ENCODE measurements around the gene PSTPIP1. TPM values are rescaled to one million over a fixed set of nuclear protein-coding genes. Genes with fewer than 3 reads are reported as not detected.

Gene PSTPIP1
- total and polyA plus RNA-seq, 2 of the 13 experiments (the other 11 are each of a cell fraction or from before 2014, with no cell fraction given): 4.4 to 8.7 TPM

- Histone ChIP-seq H2AFZ (ENCODE audit: low read length) (no peak overlapping the region), H3K9ac (ENCODE audit: insufficient read depth, low read depth, low read length) (no peak overlapping the region), H3K79me2 (ENCODE audit: insufficient read depth, low read length) (no peaks in the 10 kb centered on the region), H3K4me2 (ENCODE audit: low read depth, low read length) (no peak overlapping the region), H3K36me3 (replicated peaks in 1 of 2; ENCODE audit: control insufficient read depth in 1 of 2, insufficient read depth in 2 of 2, low read length in 2 of 2) (no peaks in the 10 kb centered on the region), H3K27me3 (ENCODE audit: control insufficient read depth in 1 of 2, insufficient read depth in 2 of 2, low read length in 2 of 2) (peaks cover 3 to 22% of the 10 kb centered on the region in 2 experiments; a peak in 3 of 5 replicates), H3K4me3 (replicated peaks in 1 of 3; ENCODE audit: insufficient read depth in 1 of 3, low read depth in 2 of 3, low read length in 3 of 3) (no peak overlapping the region), H4K20me1 (ENCODE audit: insufficient read depth, low read length) (no peaks in the 10 kb centered on the region), H3K27ac (ENCODE audit: extremely low read length, insufficient read depth, low read length) (no peak overlapping the region), H3K9me3 (ENCODE audit: low read length) (no peaks in the 10 kb centered on the region), H3K4me1 (ENCODE audit: insufficient read depth, low read length) (0 out of 2 replicates have a peak, but pooled peaks cover 7% of the 10 kb centered on the region)
- DNase-seq (ENCODE audit: low spot score): no peak
- FAIRE-seq: no peak
- BruUV-seq (replicated peaks): no TSS peak
- no peak for ATAC-seq
- POLR2A ChIA-PET: no interaction called here
- CTCF ChIA-PET (ENCODE audit: low intra/inter-chr PET ratio, low total read pairs): no interaction called here
- 8% methylated on average over 4 of the region's 4 CpGs for WGBS (ENCODE audit: low lambda C conversion rate)
- intact Hi-C loops (cut with micrococcal nuclease; ENCODE audit: unreplicated experiment): no loop called here
- in situ Hi-C loops (cut with HindIII; ENCODE audit: extremely low pct_ligation_motif_present, low pct_unique_long_range_greater_than_20kb): no loop called here
- TF ChIP-seq ZNF468 (CRISPR knock-in tag; IDR thresholded peaks at IDR 0.05): no peak
- no peak for TF ChIP-seq TOPORS (CRISPR knock-in tag; IDR thresholded peaks at IDR 0.05)
- TF ChIP-seq ZNF772 (CRISPR knock-in tag; IDR thresholded peaks at IDR 0.05): no peak
- no peak for TF ChIP-seq ATF3 (CRISPR knock-in tag; IDR thresholded peaks at IDR 0.05)
- no peak for TF ChIP-seq ZFP62 (CRISPR knock-in tag; IDR thresholded peaks at IDR 0.05)
- no peak for TF ChIP-seq ZBTB38 (CRISPR knock-in tag; IDR thresholded peaks at IDR 0.05)
- no peak for TF ChIP-seq ZNF276 (CRISPR knock-in tag; IDR thresholded peaks at IDR 0.05; ENCODE audit: low read depth)
- TF ChIP-seq, protein P1, sequence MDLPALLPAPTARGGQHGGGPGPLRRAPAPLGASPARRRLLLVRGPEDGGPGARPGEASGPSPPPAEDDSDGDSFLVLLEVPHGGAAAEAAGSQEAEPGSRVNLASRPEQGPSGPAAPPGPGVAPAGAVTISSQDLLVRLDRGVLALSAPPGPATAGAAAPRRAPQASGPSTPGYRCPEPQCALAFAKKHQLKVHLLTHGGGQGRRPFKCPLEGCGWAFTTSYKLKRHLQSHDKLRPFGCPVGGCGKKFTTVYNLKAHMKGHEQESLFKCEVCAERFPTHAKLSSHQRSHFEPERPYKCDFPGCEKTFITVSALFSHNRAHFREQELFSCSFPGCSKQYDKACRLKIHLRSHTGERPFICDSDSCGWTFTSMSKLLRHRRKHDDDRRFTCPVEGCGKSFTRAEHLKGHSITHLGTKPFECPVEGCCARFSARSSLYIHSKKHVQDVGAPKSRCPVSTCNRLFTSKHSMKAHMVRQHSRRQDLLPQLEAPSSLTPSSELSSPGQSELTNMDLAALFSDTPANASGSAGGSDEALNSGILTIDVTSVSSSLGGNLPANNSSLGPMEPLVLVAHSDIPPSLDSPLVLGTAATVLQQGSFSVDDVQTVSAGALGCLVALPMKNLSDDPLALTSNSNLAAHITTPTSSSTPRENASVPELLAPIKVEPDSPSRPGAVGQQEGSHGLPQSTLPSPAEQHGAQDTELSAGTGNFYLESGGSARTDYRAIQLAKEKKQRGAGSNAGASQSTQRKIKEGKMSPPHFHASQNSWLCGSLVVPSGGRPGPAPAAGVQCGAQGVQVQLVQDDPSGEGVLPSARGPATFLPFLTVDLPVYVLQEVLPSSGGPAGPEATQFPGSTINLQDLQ (CRISPR knock-in tag; IDR thresholded peaks at IDR 0.05): no peak
- no peak for TF ChIP-seq ZNF441 (CRISPR knock-in tag; IDR thresholded peaks at IDR 0.05; ENCODE audit: borderline replicate concordance)
- TF ChIP-seq ZNF710 (CRISPR knock-in tag; IDR thresholded peaks at IDR 0.05; ENCODE audit: borderline replicate concordance): no peak
- TF ChIP-seq REL (CRISPR knock-in tag; conservative IDR thresholded peaks at IDR 0.05): no peak
- TF ChIP-seq HNF4A (CRISPR knock-in tag; IDR thresholded peaks at IDR 0.05): no peak
- no peak for TF ChIP-seq USF2 (IDR thresholded peaks at IDR 0.05; ENCODE audit: low read depth, low read length)
- TF ChIP-seq USF2 (CRISPR knock-in tag; IDR thresholded peaks at IDR 0.05; ENCODE audit: borderline replicate concordance): no peak
These were observed 27.9 kb upstream of the PSTPIP1 start for GRCh38 chr15:76967067-76967466.

Measured in HepG2 (cell line).